Activated CD8-positive, alpha-beta memory T cell treated with anti-CD3 and anti-CD28 coated beads, Interleukin-2, amount 10 ng/mL, durations not matched to agents 7 days and 5 days (primary cell): ENCODE results near the gene CABLES1. TPM values are rescaled to one million over a fixed set of nuclear protein-coding genes. Genes with fewer than 3 reads are reported as not detected.

Experiments used
- ATAC-seq: fragments of 150-1000 bp; cut with Tn5 transposase; one replicate; pipeline ENCODE4 v1.10.0; 2021; ENCODE audit warnings: moderate library complexity
- CTCF ChIA-PET: fragments of 350-600 bp; sonication (Branson Sonifier 250); formaldehyde crosslinking; loops from one replicate; lab custom pipeline; 2021; ENCODE audit warnings: antibody characterized with exemption; lab: Charles Lee
- DNase-seq: peaks from one replicate; pipeline ENCODE4 v3.0.0-alpha.2; 2020
- H3K27ac Mint-ChIP-seq: one replicate; pipeline ENCODE4 v1.8.0; 2021; ENCODE audit warnings: mild to moderate bottlenecking, mixed read lengths
- H3K27me3 Mint-ChIP-seq: one replicate; pipeline ENCODE4 v1.8.0; 2021; ENCODE audit warnings: mixed read lengths
- H3K36me3 Mint-ChIP-seq: one replicate; pipeline ENCODE4 v1.8.0; 2021; ENCODE audit warnings: mild to moderate bottlenecking, mixed read lengths
- H3K4me1 Mint-ChIP-seq: one replicate; pipeline ENCODE4 v1.8.0; 2021; ENCODE audit warnings: mixed read lengths
- H3K4me3 Mint-ChIP-seq: one replicate; pipeline ENCODE4 v1.8.0; 2021; ENCODE audit warnings: mild to moderate bottlenecking, moderate library complexity, mixed read lengths
- H3K9me3 Mint-ChIP-seq: one replicate; pipeline ENCODE4 v1.8.0; 2022; ENCODE audit warnings: low read depth, mixed read lengths
- total RNA-seq, 2 experiments: library from RNA; stranded (reverse); gene quantifications; one replicate each; pipeline ENCODE4 v1.2.3, GENCODE V29; 2021

Gene CABLES1
- total RNA-seq, 2 experiments from 2014 or later, result 2.1 to 8.6 TPM

- no peaks in the 10 kb centered on the region for H3K36me3 Mint-ChIP-seq
- H3K4me3 Mint-ChIP-seq, result no peak overlapping the region
- no peak for ATAC-seq
- H3K4me1 Mint-ChIP-seq, result peaks cover 17% of the 10 kb centered on the region
- DNase-seq, result no peak
- H3K27ac Mint-ChIP-seq, result no peak overlapping the region
- H3K9me3 Mint-ChIP-seq, result no peaks in the 10 kb centered on the region
- no peaks in the 10 kb centered on the region for H3K27me3 Mint-ChIP-seq
- CTCF ChIA-PET, result no interaction called here
These were observed 166.7 kb downstream of the CABLES1 start for GRCh38 chr18:23301972-23302371.

DNA sequence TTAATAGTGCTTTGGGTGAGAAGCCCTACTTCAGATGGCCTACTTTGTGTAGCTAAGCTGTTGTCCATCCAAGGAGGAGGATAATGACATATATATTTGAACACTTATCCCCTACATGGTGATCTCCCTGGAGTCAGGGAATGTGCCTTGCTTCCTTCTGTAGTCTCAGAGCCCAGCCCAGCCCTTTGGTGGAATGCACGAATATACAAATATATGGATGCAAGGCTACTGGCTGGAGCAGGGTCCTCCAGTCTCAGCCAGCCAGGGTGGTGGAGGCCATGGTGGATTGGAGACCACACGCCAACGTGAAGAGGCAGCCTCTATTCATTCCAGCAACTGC is 167.2 kb downstream of the CABLES1 start:
- Mint-ChIP-seq H3K36me3 (no peaks in the 10 kb centered on the region), H3K27ac (no peak overlapping the region), H3K9me3 (no peaks in the 10 kb centered on the region), H3K27me3 (no peaks in the 10 kb centered on the region), H3K4me1 (peaks cover 22% of the 10 kb centered on the region), H3K4me3 (no peak overlapping the region)
- CTCF ChIA-PET, result no interaction called here
- no peak for DNase-seq
- ATAC-seq, result no peak

- H3K36me3 Mint-ChIP-seq, result peaks cover 2% of the 10 kb centered on the region
- no peak overlapping the region for H3K4me3 Mint-ChIP-seq
- H3K9me3 Mint-ChIP-seq, result no peaks in the 10 kb centered on the region
- no peaks in the 10 kb centered on the region for H3K27me3 Mint-ChIP-seq
- ATAC-seq, result no peak
- no peak for DNase-seq
- H3K27ac Mint-ChIP-seq, result no peak overlapping the region
- CTCF ChIA-PET, result no interaction called here
- H3K4me1 Mint-ChIP-seq, result peaks cover 27% of the 10 kb centered on the region
These were observed 167.7 kb downstream of the CABLES1 start for GRCh38 chr18:23302851-23303527.

- peak; percentile 83 for ATAC-seq
- H3K36me3 Mint-ChIP-seq, result peaks cover 16% of the 10 kb centered on the region
- H3K27ac Mint-ChIP-seq, result peak overlapping the region; percentile 98
- no peaks in the 10 kb centered on the region for H3K9me3 Mint-ChIP-seq
- H3K4me1 Mint-ChIP-seq, result peaks cover 35% of the 10 kb centered on the region
- peak; percentile 84 for DNase-seq
- H3K4me3 Mint-ChIP-seq, result peak overlapping the region; percentile 66
- no peaks in the 10 kb centered on the region for H3K27me3 Mint-ChIP-seq
- CTCF ChIA-PET, result interaction anchor here (1.1 to 2.0 kb wide), 2 partner anchors 52 to 175 kb away, joined by 3 to 5 read pairs; no protein-coding TSS in a partner anchor
These were observed 171.5 kb downstream of the CABLES1 start for GRCh38 chr18:23306822-23307221.

DNA sequence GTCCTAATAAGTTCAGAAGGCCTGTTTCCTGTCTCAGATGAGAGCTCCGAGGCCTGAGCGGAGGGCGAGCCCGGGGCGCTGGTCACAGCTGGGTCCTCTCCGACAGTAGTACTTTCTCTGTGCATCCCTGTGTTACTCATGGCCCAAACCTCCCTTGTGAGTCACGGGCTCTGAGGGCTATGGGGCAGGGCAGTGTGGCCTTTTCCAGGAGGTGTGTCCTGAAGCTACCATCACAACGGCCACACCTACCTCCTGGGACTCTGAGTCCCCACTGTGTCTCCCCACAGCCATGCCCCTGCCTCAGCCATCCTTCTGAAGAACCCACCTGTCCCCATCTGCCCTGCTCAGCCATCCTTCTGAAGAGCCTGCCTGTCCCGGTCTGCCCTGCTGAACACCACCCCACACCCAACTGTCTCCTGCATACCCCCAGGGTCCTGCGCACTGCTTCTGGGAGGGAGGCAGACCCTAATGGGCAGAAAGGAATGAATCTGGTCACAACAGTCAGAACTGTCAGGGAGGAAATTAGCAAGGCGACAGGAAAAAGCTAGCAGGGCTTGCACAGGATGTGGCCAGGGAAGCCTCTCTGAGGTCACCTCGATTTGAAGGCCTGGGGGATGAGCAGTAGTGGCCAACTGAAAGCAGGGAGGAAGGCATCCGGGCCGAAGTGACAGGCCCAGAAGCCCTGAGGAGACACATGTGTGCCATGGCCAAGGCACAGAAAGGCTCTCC is 172.4 kb downstream of the CABLES1 start:
- CTCF ChIA-PET, result interaction anchor here (0.5 to 2.0 kb wide), 6 partner anchors 39 to 176 kb away, joined by 3 to 5 read pairs (median 3); no protein-coding TSS in a partner anchor
- Mint-ChIP-seq H3K36me3 (peaks cover 18% of the 10 kb centered on the region), H3K4me1 (peaks cover 41% of the 10 kb centered on the region), H3K27me3 (no peaks in the 10 kb centered on the region), H3K9me3 (no peaks in the 10 kb centered on the region), H3K4me3 (peak overlapping the region; percentile 66), H3K27ac (peak overlapping the region; percentile 98)
- DNase-seq (peak; percentile 89), ATAC-seq (peak; percentile 68)

Other genes with a start within 250 kb of the CABLES1 start
- gene RBBP8, start 202.2 kb upstream of the CABLES1 start, total RNA-seq, result 10 to 100 TPM; 74.2 to 82.5 TPM